GM23248 (cell line): Measurements from ENCODE around the gene GGA2.

Experiments
- EZH2 ChIP-seq: fragments of 200-600 bp; sonication (generic); IDR thresholded peaks from 2 replicates; pipeline ENCODE4 v1.6.1; 2018; ENCODE audit warnings: antibody characterized with exemption, mild to moderate bottlenecking; ENCODE audit not compliant: insufficient read depth, poor library complexity, severe bottlenecking
- EZH2phosphoT487 ChIP-seq: fragments of 200-600 bp; sonication (generic); IDR thresholded peaks from 2 replicates; pipeline ENCODE4 v1.6.1; 2018; ENCODE audit warnings: antibody characterized with exemption, moderate library complexity, mild to moderate bottlenecking, low read depth; ENCODE audit not compliant: insufficient read depth

DNA sequence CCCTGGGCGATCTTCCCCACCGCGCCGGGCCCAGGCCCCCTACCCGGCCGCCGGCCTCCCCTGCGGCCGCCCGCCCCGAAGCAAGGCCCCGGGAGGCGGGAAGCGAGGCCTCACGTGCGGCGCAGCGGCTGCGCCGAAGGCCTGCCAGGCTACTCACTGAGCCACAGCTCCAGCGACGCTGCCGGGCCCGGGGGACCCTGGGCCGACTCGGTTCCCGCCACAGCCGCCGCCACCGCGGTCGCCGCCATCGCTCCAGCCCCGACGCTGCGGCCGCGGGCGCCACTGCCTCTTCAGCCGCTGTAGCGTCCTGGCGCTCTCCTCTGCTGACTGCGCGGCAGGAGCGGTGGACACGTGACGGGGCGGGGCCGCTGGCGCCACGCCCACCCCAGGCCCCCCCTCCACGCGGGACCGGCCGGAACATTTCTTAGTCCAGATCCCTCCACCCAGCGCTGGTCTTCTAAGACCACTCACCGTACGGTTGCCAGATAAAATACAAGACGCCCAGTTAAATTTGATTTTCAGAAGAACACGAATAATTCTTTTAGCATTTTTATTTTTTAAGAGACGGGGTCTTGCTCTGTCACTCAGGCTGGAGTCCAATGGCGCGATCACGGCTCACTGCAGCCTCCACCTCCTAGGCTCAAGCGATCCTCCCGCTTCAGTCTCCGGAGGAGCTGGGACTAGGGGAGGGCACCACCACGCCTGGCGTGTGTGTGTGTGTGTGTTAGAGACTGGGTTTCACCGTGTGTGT, at the start of gene GGA2:
- TF ChIP-seq EZH2 (no peak), EZH2phosphoT487 (no peak)
